ENCODE measurements around the gene GOSR2. TPM values are rescaled to one million over a fixed set of nuclear protein-coding genes. Genes with fewer than 3 reads are reported as not detected.
A peak's percentile ranks its signal among the peaks of the same experiment; 100 is the strongest.

Gene GOSR2
- total RNA-seq, 1 experiment from 2014 or later = 48.4 TPM

- CTCF ChIA-PET = no interaction called here
Measured at GRCh38 chr17:46960152-46960551, 37.2 kb downstream of the GOSR2 start.

DNA sequence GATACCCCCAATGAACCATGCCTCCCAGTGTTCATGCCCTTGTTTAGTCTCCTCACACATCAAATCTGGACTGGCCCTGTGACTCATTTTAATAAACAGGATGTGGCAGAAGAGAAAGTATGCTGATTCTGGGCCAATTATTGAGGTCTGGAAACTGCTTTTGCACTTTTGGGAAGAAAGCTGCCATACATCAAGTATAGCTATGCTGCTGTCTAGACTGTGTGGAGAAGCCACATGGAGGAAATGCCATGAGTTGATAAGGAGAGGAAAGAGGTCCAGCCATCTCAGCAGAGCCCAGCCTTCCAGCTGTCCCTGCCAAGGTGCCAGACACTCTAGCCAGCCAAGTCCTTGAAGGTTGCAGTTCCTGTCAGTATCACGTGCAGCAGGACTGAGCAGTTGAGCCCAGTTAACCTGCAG lies 39.4 kb downstream of the GOSR2 start:
- peaks cover 7% of the 10 kb centered on the region for H3K4me1 ChIP-seq (ENCODE audit: insufficient read depth, low read length)
- no peak overlapping the region for H3K9ac ChIP-seq (ENCODE audit: low read length)
- DNase-seq (peak; percentile 63), ATAC-seq (peak; percentile 75)
- no peak overlapping the region for H3K4me2 ChIP-seq (ENCODE audit: low read length)
- H3K27ac ChIP-seq (ENCODE audit: low read length) = no peak overlapping the region
- H3K27me3 ChIP-seq (ENCODE audit: low read length) = peaks cover 26% of the 10 kb centered on the region
- intact Hi-C loops (cut with micrococcal nuclease) = no loop called here
- H3K36me3 ChIP-seq (ENCODE audit: low read depth, low read length) = no peaks in the 10 kb centered on the region
- H4K20me1 ChIP-seq (ENCODE audit: low read length) = no peaks in the 10 kb centered on the region
- H3K4me3 ChIP-seq (ENCODE audit: low read length) = no peak overlapping the region
- CTCF ChIA-PET = no interaction called here
- no peak for TF ChIP-seq EZH2phosphoT487 (IDR thresholded peaks at IDR 0.05; ENCODE audit: borderline replicate concordance, low read length)
- no peak for TF ChIP-seq EZH2 (IDR thresholded peaks at IDR 0.05; ENCODE audit: low read length, unreplicated experiment)
- TF ChIP-seq, protein P1, sequence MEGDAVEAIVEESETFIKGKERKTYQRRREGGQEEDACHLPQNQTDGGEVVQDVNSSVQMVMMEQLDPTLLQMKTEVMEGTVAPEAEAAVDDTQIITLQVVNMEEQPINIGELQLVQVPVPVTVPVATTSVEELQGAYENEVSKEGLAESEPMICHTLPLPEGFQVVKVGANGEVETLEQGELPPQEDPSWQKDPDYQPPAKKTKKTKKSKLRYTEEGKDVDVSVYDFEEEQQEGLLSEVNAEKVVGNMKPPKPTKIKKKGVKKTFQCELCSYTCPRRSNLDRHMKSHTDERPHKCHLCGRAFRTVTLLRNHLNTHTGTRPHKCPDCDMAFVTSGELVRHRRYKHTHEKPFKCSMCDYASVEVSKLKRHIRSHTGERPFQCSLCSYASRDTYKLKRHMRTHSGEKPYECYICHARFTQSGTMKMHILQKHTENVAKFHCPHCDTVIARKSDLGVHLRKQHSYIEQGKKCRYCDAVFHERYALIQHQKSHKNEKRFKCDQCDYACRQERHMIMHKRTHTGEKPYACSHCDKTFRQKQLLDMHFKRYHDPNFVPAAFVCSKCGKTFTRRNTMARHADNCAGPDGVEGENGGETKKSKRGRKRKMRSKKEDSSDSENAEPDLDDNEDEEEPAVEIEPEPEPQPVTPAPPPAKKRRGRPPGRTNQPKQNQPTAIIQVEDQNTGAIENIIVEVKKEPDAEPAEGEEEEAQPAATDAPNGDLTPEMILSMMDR (conservative IDR thresholded peaks at IDR 0.05; ENCODE audit: low read depth, low read length) = no peak
- H3K79me2 ChIP-seq (ENCODE audit: low read length) = no peaks in the 10 kb centered on the region
- H3K9me2 ChIP-seq (replicated peaks; ENCODE audit: low read length) = no peaks in the 10 kb centered on the region
- BruUV-seq (replicated peaks) = no TSS peak
- H2AFZ ChIP-seq (ENCODE audit: low read length) = no peak overlapping the region
- H3K9me3 ChIP-seq (ENCODE audit: low read length) = no peaks in the 10 kb centered on the region
- POLR2A ChIA-PET (ENCODE audit: unreplicated experiment) = no interaction called here
- H3F3A ChIP-seq (ENCODE audit: low read length, unreplicated experiment) = no peaks in the 10 kb centered on the region

More at GRCh38 chr17:46960152-46960551, 37.2 kb downstream of the GOSR2 start:
- Histone ChIP-seq H3K9ac (ENCODE audit: low read length) (no peak overlapping the region), H3K9me2 (replicated peaks; ENCODE audit: low read length) (no peaks in the 10 kb centered on the region), H3K4me3 (ENCODE audit: low read length) (no peak overlapping the region), H3F3A (ENCODE audit: low read length, unreplicated experiment) (no peaks in the 10 kb centered on the region), H3K36me3 (ENCODE audit: low read depth, low read length) (no peaks in the 10 kb centered on the region), H3K79me2 (ENCODE audit: low read length) (no peaks in the 10 kb centered on the region), H3K4me2 (ENCODE audit: low read length) (no peak overlapping the region), H4K20me1 (ENCODE audit: low read length) (no peaks in the 10 kb centered on the region), H3K27me3 (ENCODE audit: low read length) (peaks cover 11% of the 10 kb centered on the region), H3K4me1 (ENCODE audit: insufficient read depth, low read length) (peaks cover 7% of the 10 kb centered on the region), H3K9me3 (ENCODE audit: low read length) (no peaks in the 10 kb centered on the region), H3K27ac (ENCODE audit: low read length) (no peak overlapping the region), H2AFZ (ENCODE audit: low read length) (no peak overlapping the region)
- no peak for DNase-seq
- TF ChIP-seq, protein P1 (conservative IDR thresholded peaks at IDR 0.05; ENCODE audit: low read depth, low read length) = no peak
- TF ChIP-seq EZH2 (IDR thresholded peaks at IDR 0.05; ENCODE audit: low read length, unreplicated experiment) (no peak), EZH2phosphoT487 (IDR thresholded peaks at IDR 0.05; ENCODE audit: borderline replicate concordance, low read length) (no peak)
- ATAC-seq = no peak
- intact Hi-C loops (cut with micrococcal nuclease) = no loop called here
- POLR2A ChIA-PET (ENCODE audit: unreplicated experiment) = no interaction called here
- BruUV-seq (replicated peaks) = no TSS peak

GRCh38 chr17:46963571-46963970 lies 40.6 kb downstream of the GOSR2 start:
- Histone ChIP-seq H3F3A (ENCODE audit: low read length, unreplicated experiment) (no peaks in the 10 kb centered on the region), H2AFZ (ENCODE audit: low read length) (no peak overlapping the region), H3K36me3 (ENCODE audit: low read depth, low read length) (no peaks in the 10 kb centered on the region), H3K4me2 (ENCODE audit: low read length) (no peak overlapping the region), H3K4me3 (ENCODE audit: low read length) (no peak overlapping the region), H4K20me1 (ENCODE audit: low read length) (no peaks in the 10 kb centered on the region), H3K4me1 (ENCODE audit: insufficient read depth, low read length) (peaks cover 7% of the 10 kb centered on the region), H3K27me3 (ENCODE audit: low read length) (peaks cover 28% of the 10 kb centered on the region), H3K9me3 (ENCODE audit: low read length) (no peaks in the 10 kb centered on the region), H3K27ac (ENCODE audit: low read length) (no peak overlapping the region), H3K79me2 (ENCODE audit: low read length) (no peaks in the 10 kb centered on the region), H3K9ac (ENCODE audit: low read length) (no peak overlapping the region), H3K9me2 (replicated peaks; ENCODE audit: low read length) (no peaks in the 10 kb centered on the region)
- TF ChIP-seq EZH2phosphoT487 (IDR thresholded peaks at IDR 0.05; ENCODE audit: borderline replicate concordance, low read length) (no peak), EZH2 (IDR thresholded peaks at IDR 0.05; ENCODE audit: low read length, unreplicated experiment) (no peak)
- TF ChIP-seq, protein P1 (conservative IDR thresholded peaks at IDR 0.05; ENCODE audit: low read depth, low read length) = no peak
- no peak for DNase-seq
- CTCF ChIA-PET = no interaction called here
- no peak for ATAC-seq
- intact Hi-C loops (cut with micrococcal nuclease) = no loop called here
- BruUV-seq (replicated peaks) = no TSS peak
- POLR2A ChIA-PET (ENCODE audit: unreplicated experiment) = no interaction called here

Measured in PC-3 (cell line).